CD4-positive, alpha-beta T cell treated with Interleukin-17A for 4 hours (primary cell): ENCODE results near the gene PCDH18.
"Not testable (repeated sequence)": the region's sequence is repeated elsewhere in the genome, so short reads cannot be mapped to it uniquely, and the experiment has no call there.

Source experiments
- DNase-seq: peaks from one replicate; pipeline ENCODE4 v3.0.0-alpha.2; 2020; ENCODE audit warnings: mixed read lengths

PCDH18 gene, protein sequence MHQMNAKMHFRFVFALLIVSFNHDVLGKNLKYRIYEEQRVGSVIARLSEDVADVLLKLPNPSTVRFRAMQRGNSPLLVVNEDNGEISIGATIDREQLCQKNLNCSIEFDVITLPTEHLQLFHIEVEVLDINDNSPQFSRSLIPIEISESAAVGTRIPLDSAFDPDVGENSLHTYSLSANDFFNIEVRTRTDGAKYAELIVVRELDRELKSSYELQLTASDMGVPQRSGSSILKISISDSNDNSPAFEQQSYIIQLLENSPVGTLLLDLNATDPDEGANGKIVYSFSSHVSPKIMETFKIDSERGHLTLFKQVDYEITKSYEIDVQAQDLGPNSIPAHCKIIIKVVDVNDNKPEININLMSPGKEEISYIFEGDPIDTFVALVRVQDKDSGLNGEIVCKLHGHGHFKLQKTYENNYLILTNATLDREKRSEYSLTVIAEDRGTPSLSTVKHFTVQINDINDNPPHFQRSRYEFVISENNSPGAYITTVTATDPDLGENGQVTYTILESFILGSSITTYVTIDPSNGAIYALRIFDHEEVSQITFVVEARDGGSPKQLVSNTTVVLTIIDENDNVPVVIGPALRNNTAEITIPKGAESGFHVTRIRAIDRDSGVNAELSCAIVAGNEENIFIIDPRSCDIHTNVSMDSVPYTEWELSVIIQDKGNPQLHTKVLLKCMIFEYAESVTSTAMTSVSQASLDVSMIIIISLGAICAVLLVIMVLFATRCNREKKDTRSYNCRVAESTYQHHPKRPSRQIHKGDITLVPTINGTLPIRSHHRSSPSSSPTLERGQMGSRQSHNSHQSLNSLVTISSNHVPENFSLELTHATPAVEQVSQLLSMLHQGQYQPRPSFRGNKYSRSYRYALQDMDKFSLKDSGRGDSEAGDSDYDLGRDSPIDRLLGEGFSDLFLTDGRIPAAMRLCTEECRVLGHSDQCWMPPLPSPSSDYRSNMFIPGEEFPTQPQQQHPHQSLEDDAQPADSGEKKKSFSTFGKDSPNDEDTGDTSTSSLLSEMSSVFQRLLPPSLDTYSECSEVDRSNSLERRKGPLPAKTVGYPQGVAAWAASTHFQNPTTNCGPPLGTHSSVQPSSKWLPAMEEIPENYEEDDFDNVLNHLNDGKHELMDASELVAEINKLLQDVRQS

GRCh38 chr4:137531986-137532868, at the start of gene PCDH18:
TSS of gene PCDH18 (minus strand) at chr4:137532494. CDS start at chr4:137532088, 406 bp downstream.
- DNase-seq: peak; percentile 18

DNA sequence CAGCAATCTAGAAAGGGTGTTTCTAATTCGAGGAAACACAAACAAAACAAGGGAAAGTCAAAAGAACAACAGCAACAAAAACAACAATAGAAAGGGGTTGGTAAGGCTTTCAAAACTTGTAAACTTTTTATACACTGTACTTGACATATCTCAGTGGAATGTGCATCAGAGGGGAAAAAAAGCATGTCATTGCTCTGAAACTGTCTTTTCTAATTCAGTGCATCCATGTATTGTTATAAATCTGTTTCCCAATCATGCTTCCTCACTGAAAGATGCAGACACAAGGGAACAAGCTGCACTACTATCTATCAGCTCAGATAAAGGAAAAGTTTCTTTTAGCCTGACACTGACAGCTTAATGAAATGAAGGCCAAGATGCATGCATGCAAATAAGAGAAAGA, 44.2 kb upstream of the PCDH18 start:
- no peak for DNase-seq

DNA sequence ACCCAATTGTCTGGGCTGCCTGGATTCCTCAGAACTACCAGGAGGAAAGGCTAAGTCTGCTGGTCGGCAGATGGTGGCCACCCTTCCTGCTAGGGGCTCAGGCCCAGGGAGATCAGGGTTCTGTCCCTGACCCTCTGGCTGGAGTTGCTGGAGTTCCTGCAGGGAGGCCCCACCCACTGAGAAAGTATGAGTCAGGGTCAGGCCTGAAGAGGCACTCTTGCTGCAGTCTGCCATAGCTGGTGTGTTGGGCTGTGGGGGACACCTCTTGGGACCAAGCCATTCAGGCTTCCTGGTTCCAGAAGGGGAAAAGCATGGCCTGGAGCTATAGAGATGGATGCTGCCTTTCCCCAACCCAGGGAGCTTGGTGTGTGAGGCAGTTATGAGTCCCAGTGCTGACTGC, 40.4 kb upstream of the PCDH18 start:
- DNase-seq: no peak

GRCh38 chr4:137572163-137572562, 39.9 kb upstream of the PCDH18 start:
- DNase-seq: no peak

DNA sequence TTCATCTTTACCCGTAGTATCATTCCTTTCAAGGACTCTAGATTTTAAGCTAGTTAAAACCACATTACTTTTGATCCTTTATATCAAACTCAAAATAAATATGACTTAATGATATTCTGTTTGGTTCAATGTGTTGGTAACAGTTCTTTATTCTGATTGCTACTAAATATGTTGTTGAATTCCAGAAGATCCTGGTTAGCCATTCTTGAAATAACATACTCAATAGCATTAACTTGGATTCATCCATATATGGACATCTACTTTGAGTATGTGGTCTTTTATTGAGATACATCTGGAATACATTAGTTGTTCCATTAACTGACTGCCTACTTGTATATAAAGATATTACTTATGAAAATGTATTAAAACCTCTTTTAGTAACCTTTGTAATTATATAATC, 27.5 kb upstream of the PCDH18 start:
- DNase-seq: no peak

- no peak for DNase-seq
Observed at GRCh38 chr4:137558951-137559350, 26.7 kb upstream of the PCDH18 start.

DNA sequence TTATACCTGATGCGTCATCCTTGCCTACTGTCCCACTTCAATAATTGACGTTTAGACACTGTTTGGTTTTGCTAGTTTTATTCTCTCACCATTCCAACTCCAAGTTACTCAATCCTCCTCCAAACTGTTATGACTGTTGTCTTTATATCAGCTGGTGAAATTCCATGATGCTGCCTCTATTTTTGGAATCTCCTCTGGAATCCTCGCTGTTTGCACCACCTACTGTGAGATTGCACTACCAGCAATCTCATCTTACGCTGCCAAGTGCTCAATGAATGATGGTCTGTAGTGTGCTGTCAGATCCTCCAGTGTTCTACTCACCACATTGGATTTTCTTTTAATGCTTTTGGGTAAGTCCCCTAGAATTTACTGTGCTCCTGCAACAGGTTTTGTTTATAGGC, 13.2 kb upstream of the PCDH18 start:
- no peak for DNase-seq

DNA sequence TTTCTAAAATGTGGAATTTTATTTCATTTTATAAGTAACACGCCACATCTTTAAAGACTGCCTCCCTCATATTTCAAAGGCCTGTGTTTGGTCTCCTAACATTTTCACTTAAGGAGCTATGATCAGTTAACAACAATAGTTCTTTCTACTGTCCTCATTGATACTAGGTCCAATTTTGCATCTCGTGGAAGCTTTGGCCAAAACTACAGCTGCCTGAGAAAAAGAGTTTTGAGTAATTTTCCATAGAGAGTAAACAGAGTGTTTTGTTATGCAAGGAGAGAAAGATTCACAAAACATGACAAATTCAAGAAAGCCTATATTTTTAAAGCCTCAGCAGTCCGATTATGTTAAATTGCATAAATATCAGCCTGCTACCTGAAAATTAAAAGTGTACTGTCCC, 11.4 kb upstream of the PCDH18 start:
- DNase-seq: no peak

DNA sequence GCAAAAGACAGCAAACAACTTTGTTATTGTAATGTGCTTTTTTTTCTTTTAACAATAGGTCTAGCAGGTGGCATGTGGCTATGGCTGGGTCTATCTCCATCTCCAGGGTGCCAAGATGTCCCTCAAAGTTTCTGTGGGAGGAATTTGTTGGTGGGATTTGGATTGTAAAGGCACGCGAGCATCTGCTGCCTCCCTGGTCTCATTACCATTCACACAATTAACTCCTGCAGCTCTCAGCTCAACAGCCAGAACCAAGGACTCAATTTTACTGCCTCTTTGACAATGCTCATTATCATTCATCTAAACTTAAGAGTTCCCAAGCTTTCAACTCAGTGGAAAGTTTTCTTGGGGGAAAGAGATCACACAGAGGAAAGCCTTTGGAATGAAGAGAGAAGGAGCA, 10.9 kb upstream of the PCDH18 start:
- DNase-seq: no peak

DNA sequence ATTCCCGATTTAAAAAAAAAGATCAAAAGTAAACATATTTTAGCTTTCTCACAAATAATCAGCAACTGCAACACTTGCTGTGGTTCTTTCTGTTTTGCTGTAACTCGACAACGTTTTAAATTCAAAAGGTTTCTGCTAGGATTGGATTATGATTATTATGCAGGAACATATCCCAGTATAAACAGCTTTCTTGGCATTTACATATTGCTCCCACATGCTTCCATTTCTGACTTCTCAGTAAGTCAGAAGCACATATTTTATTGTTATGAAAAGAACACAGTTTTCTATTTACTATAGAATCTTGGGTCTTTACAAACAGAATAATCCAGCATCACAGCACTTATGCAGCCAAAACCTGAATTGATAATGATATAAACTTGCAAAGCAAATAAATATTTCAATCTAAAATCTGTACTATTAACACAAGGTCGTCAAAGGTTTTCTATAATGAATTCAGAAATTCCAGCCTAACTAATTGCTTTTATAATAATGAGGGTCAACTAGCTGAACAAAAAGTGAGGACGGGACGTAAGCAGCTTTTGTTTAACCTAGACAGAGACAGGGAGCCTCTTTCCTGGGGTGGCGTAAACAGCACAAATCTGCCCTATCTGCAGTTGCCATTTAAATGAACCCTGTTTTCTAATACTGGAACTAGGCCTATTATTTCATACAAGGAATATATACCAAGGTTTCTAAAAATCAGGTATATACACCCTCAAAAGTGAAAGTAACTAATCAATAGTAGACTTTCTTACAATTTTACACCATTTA, 9.8 kb upstream of the PCDH18 start:
- DNase-seq: no peak

GRCh38 chr4:137541181-137541580, 8.9 kb upstream of the PCDH18 start:
- DNase-seq: no peak

DNA sequence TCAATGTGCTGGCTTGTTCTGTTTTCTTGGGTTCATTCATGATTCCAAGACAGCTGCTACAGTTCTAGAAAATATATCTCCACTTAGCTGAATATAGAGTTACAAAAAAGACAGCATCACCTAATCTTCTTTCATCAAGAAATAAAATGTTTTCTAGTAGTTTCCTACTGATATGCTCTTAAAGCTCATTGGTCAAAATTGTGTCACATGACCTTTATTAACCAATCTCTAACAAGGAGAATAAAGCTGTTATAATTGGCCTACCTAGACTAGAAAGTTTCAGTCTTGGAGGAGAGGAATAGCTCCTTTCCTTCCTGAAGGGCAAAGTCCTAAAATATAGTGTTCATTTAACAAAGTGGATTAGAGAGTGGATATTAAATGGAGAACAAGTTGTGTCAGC, 8.1 kb upstream of the PCDH18 start:
- DNase-seq: no peak

DNA sequence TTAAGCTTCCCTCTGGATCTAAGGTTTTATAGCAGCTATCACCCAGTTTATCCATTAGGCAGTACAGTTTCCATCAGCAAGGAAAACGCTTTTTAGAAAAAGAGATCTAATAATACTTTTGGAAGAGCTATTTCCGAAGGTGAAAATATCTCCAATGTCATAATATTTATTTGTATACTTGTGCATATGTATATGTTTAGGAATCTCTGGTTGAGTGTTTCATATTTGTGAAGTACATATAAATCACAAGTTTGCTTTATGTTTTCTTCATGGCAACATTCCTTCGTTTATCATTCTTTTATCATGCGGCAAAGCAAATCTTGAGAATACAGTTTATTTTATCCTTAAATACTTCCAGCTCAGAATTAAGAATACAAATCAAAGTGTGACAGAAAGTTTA, 6.2 kb upstream of the PCDH18 start:
- no peak for DNase-seq

- DNase-seq: not testable (repeated sequence)
Observed at GRCh38 chr4:137537807-137538206, 5.5 kb upstream of the PCDH18 start.

DNA sequence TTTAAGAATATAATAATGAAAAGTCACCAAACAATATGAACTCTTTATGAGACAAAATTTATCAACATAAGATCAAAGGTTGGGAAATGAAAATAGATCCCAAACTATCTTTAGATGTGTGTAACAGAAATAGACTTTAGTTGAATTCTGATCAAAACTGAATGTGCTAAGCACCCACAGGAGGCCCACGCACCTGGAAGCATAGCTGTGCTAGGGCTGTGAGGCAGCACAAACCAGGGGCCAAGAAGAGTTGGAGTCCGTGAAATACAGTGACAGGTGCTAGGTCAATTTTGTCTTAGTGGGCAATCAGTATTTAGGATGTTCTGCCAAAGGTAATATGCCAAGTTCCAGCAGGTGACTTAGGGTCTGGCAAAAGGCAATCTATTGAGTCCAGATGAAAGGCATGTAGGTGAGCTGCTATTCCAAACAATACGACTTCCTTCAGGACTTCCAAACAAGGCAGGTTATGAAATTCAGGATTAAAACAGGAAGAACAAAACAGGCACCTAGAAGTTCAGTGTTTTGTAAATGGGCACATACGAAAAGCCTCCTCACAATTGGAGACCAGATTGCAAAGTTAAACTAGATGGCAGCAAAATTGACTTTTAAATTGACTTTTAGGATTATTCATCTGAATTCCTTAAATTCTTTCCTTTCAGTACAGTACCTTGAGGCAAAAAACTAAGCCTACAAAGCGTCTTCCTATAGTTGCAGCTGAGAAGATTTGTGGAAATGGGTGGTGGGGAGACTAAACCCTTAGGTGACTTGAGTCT, 4.7 kb upstream of the PCDH18 start:
- no peak for DNase-seq

DNA sequence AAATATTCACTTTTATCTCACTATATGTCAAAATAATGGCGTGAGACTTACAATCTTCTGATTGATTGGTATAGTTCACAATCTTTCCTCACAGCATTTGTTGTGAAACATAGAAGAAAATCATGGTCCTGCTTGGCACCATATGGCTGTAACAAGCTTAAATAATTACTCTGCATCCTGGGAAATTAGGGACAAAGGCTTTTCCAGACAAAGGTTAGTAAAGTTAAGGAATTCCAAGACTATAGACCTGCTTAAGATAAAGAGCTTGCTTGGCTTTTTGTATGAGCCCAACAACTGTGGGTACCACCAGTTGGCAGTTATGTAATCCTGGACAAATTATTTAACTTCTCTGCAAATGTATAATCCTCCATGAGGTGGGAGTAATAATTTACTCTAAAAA, 3.4 kb upstream of the PCDH18 start:
- DNase-seq: no peak

DNA sequence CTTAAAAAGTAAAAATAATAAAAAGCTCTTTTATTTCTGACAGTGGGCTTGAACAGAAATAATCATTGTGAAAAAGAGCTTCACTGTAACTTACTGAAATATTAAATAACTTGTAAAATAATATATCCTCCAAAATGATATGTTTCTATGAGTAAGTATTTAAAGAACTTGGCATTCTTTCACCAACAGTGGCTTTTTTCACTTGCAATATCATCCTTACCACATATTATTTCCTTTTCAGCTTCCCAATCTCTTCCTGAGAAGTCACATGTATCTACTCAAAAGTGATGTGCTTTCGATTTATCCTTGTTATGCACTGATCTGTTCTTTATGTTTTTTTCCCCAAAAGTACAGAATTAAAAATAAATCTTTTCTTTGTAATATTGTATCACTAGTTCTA, 2.2 kb upstream of the PCDH18 start:
- no peak for DNase-seq

- no peak for DNase-seq
Observed at GRCh38 chr4:137533855-137534254, 1.6 kb upstream of the PCDH18 start.

DNA sequence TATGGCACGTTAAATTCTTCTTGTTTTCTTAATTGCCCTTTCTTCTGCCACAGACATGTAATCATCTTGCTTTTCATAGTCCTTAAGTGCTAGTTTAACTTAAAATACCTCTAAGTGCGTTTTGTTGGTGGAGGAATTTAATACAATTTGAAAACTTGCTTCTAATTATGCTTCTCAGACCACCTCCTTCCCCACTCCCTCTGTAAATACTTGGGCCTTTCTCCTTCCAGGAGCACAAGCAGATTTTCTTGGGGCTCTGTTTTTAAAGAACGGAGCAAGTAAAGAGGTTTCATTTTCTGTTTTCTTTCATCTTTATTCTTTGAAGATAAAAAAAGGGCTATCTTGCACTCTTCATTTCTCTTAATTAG, 559 bp upstream of the PCDH18 start:
- DNase-seq: no peak

GRCh38 chr4:137531168-137531985, 917 bp downstream of the PCDH18 start:
- DNase-seq: no peak
